ENCODE data around the gene ESRRG.

DNA sequence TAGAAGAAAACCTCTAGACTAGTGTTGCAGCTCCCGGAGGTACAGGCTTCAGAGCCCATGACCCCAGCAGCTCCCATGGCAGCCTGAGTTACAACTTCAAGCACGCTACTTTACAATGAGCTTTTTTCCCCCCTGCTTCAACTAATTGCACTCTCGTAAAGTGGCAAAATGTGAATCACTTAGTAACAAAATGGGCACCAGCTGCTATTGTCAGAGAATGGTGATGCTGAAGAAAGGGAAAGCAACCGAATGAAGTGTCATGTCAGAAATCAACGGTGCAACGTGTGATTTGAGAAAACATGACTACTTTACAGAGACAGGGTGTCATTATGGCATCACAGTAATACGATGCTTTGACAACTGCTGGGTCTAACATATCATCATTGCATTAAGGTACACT lies 40.5 kb downstream of the ESRRG start:
- TF ChIP-seq GATA2 (IDR thresholded peaks at IDR 0.05; ENCODE audit: low read depth, low read length) (no peak), GATA3 (IDR thresholded peaks at IDR 0.05; ENCODE audit: low read depth, low read length) (no peak)

Data from SH-SY5Y (cell line).